ENCODE measurements around the gene LAMC3. TPM values are rescaled to one million over a fixed set of nuclear protein-coding genes. Genes with fewer than 3 reads are reported as not detected.

Gene LAMC3
- polyA plus RNA-seq (ENCODE audit: insufficient read length): 1.9 TPM

GRCh38 chr9:131008909-131009618, at the start of gene LAMC3:
Gene LAMC3, plus strand, starts transcription at chr9:131009174. Its CDS starts 41 bp downstream, at chr9:131009215.
- no peak for DNase-seq (ENCODE audit: low read depth)

- no peak for DNase-seq (ENCODE audit: low read depth)
These were observed 49.1 kb upstream of the LAMC3 start for GRCh38 chr9:130959809-130960334.

GRCh38 chr9:130960522-130961378, 48.2 kb upstream of the LAMC3 start:
- DNase-seq (ENCODE audit: low read depth): no peak

- DNase-seq (ENCODE audit: low read depth): no peak
These were observed 47.3 kb upstream of the LAMC3 start for GRCh38 chr9:130961511-130962300.

- no peak for DNase-seq (ENCODE audit: low read depth)
These were observed 46.3 kb upstream of the LAMC3 start for GRCh38 chr9:130962418-130963316.

- no peak for DNase-seq (ENCODE audit: low read depth)
These were observed 45.6 kb upstream of the LAMC3 start for GRCh38 chr9:130963337-130963908.

- no peak for DNase-seq (ENCODE audit: low read depth)
These were observed 45.1 kb upstream of the LAMC3 start for GRCh38 chr9:130963916-130964315.

- no peak for DNase-seq (ENCODE audit: low read depth)
These were observed 43.3 kb upstream of the LAMC3 start for GRCh38 chr9:130965680-130966079.

GRCh38 chr9:130970052-130970451, 38.9 kb upstream of the LAMC3 start:
- DNase-seq (ENCODE audit: low read depth): no peak

GRCh38 chr9:130970855-130971254, 38.1 kb upstream of the LAMC3 start:
- no peak for DNase-seq (ENCODE audit: low read depth)

GRCh38 chr9:130971294-130971849, 37.6 kb upstream of the LAMC3 start:
- no peak for DNase-seq (ENCODE audit: low read depth)

GRCh38 chr9:130972277-130972956, 36.6 kb upstream of the LAMC3 start:
- no peak for DNase-seq (ENCODE audit: low read depth)

- DNase-seq (ENCODE audit: low read depth): no peak
These were observed 35.9 kb upstream of the LAMC3 start for GRCh38 chr9:130972957-130973685.

- no peak for DNase-seq (ENCODE audit: low read depth)
These were observed 35.2 kb upstream of the LAMC3 start for GRCh38 chr9:130973686-130974281.

GRCh38 chr9:130974697-130975096, 34.3 kb upstream of the LAMC3 start:
- no peak for DNase-seq (ENCODE audit: low read depth)

GRCh38 chr9:130975156-130975555, 33.8 kb upstream of the LAMC3 start:
- DNase-seq (ENCODE audit: low read depth): no peak

GRCh38 chr9:130975932-130976841, 32.8 kb upstream of the LAMC3 start:
- no peak for DNase-seq (ENCODE audit: low read depth)
